K562 (cell line): ENCODE measurements around the gene MSL2. TPM values are rescaled to one million over a fixed set of nuclear protein-coding genes. Genes with fewer than 3 reads are reported as not detected.
"Not testable (repeated sequence)": the region's sequence is repeated elsewhere in the genome, so short reads cannot be mapped to it uniquely, and the experiment has no call there.

Source experiments
- ATAC-seq: fragments of 200-7000 bp; cut with Tn5 transposase; 3 replicates; pipeline ENCODE4 v1.9.1; 2020; ENCODE audit warnings: moderate library complexity
- BruUV-seq: library from RNA; stranded (reverse); fragments of 400-500 nt; replicated peaks from 2 replicates; lab custom pipeline; 2021; lab: Mats Ljungman, UMichigan
- CTCF ChIA-PET: fragments of 300-600 bp; formaldehyde crosslinking; extraction: SDS; loops from one replicate; lab custom pipeline; 2021; ENCODE audit warnings: low intra/inter-chr PET ratio; lab: Yijun Ruan, JAX
- POLR2A ChIA-PET: fragments of 300-600, 350-650 bp; sonication (Branson Sonifier 250); formaldehyde crosslinking; extraction: SDS; loops from one replicate; lab custom pipeline; 2021; ENCODE audit warnings: antibody characterized with exemption, inconsistent platforms; lab: Yijun Ruan, JAX
- DNase-seq, 4 experiments: peaks; one replicate each; pipeline versions ENCODE4 v3.0.0 to v3.0.0-alpha.2; 2011 to 2018; ENCODE audit warnings: low spot score in 3 of 4, mixed read lengths in 3 of 4; ENCODE audit errors: extremely low read depth in 1 of 4
- FAIRE-seq: peaks from 2 replicates; lab custom pipeline; 2011; peaks lifted over from hg19 to GRCh38; lab: Jason Lieb, UNC
- H2AFZ ChIP-seq: 2 replicates; pipeline ENCODE4 v1.6.0; 2011; ENCODE audit warnings: low read depth, low read length, control low read depth, inconsistent platforms
- H3K27ac ChIP-seq: fragments of 200-600 bp; 3 replicates; pipeline ENCODE4 v1.8.0; 2011; ENCODE audit warnings: low read depth, mild to moderate bottlenecking, control low read depth, inconsistent platforms, low read length, moderate library complexity, mixed read lengths; ENCODE audit errors: extremely low read depth
- H3K27me3 ChIP-seq, 2 experiments: fragments of 300-600 bp in 1 of 2; 2 replicates in 1 of 2; 3 replicates in 1 of 2; pipeline versions ENCODE4 v1.6.0 to v1.8.0; 2011; ENCODE audit warnings: inconsistent platforms in 2 of 2, low read length in 2 of 2, mild to moderate bottlenecking in 1 of 2, mixed read lengths in 1 of 2, moderate library complexity in 1 of 2; ENCODE audit not compliant: control insufficient read depth in 2 of 2, insufficient read depth in 2 of 2
- H3K36me3 ChIP-seq: fragments of 300-600 bp; 3 replicates; pipeline ENCODE4 v1.8.0; 2011; ENCODE audit warnings: mild to moderate bottlenecking, low read length, inconsistent platforms; ENCODE audit not compliant: control insufficient read depth, insufficient read depth
- H3K4me1 ChIP-seq, 2 experiments: fragments of 200-600 bp in 1 of 2; replicated peaks in 1 of 2; 2 replicates in 1 of 2; 3 replicates in 1 of 2; pipeline versions ENCODE4 v1.5.1 to v1.8.0; 2011; ENCODE audit warnings: inconsistent platforms in 2 of 2, low read length in 2 of 2, mild to moderate bottlenecking in 1 of 2, mixed read lengths in 1 of 2, moderate library complexity in 1 of 2; ENCODE audit not compliant: control insufficient read depth in 2 of 2, insufficient read depth in 2 of 2
- H3K4me2 ChIP-seq: 2 replicates; pipeline ENCODE4 v1.6.1; 2011; ENCODE audit warnings: low read length, control low read depth, inconsistent platforms, mixed read lengths; ENCODE audit not compliant: insufficient read depth
- H3K4me3 ChIP-seq: fragments of 200-600 bp; sonication (generic), shearing (Covaris generic); 2 replicates; pipeline ENCODE4 v1.5.1; 2016; ENCODE audit warnings: control low read depth, inconsistent platforms
- H3K79me2 ChIP-seq: fragments of 200-600 bp; 3 replicates; pipeline ENCODE4 v1.8.0; 2011; ENCODE audit warnings: low read length, inconsistent platforms; ENCODE audit not compliant: control insufficient read depth, insufficient read depth
- H3K9ac ChIP-seq, 2 experiments: 2 replicates each; pipeline versions ENCODE4 v1.6.0 to v1.6.1; 2011; ENCODE audit warnings: low read depth in 2 of 2, low read length in 2 of 2, control low read depth in 1 of 2, inconsistent platforms in 1 of 2, mild to moderate bottlenecking in 1 of 2, mixed read lengths in 1 of 2; ENCODE audit not compliant: insufficient read depth in 1 of 2
- H3K9me1 ChIP-seq: one replicate; pipeline ENCODE4 v1.6.0; 2011; ENCODE audit warnings: inconsistent platforms, mild to moderate bottlenecking, low read length, moderate library complexity; ENCODE audit not compliant: control insufficient read depth, insufficient read depth
- H3K9me3 ChIP-seq: replicated peaks from 2 replicates; pipeline ENCODE4 v1.5.1; 2011; ENCODE audit warnings: low read depth, low read length, inconsistent platforms; ENCODE audit not compliant: control insufficient read depth, insufficient read depth
- H4K20me1 ChIP-seq: replicated peaks from 2 replicates; pipeline ENCODE4 v1.6.1; 2011; ENCODE audit warnings: low read length, inconsistent platforms, mixed read lengths; ENCODE audit not compliant: control insufficient read depth, insufficient read depth
- C11orf30 ChIP-seq: fragments of 450-650 bp; IDR thresholded peaks from 2 replicates; pipeline ENCODE4 v1.6.1; 2016; ENCODE audit warnings: low read depth, mild to moderate bottlenecking
- HLTF ChIP-seq: fragments of 450-650 bp; IDR thresholded peaks from 2 replicates; pipeline ENCODE4 v1.6.1; 2016
- MAFG ChIP-seq: fragments of 450-650 bp; conservative IDR thresholded peaks from 2 replicates; pipeline ENCODE4 v1.6.1; 2016; ENCODE audit warnings: missing genetic modification characterization, missing compliant biosample characterization
- PRDM10 ChIP-seq: fragments of 450-650 bp; IDR thresholded peaks from 2 replicates; pipeline ENCODE4 v1.6.1; 2018; ENCODE audit not compliant: partially characterized antibody
- ZNF316 ChIP-seq: fragments of 450-650 bp; IDR thresholded peaks from 2 replicates; pipeline ENCODE4 v1.6.1; 2016
- ZNF644 ChIP-seq: fragments of 200-800 bp; sonication (Bioruptor generic); IDR thresholded peaks from 2 replicates; pipeline ENCODE4 v1.6.1; 2016; ENCODE audit warnings: low read depth, missing genetic modification characterization, missing compliant biosample characterization
- ZNF780A ChIP-seq: fragments of 250-450 bp; sonication (Bioruptor Pico); IDR thresholded peaks from 2 replicates; pipeline ENCODE4 v1.5.0; 2021; ENCODE audit warnings: mild to moderate bottlenecking
- WGBS: fragments of 100-300 bp; shearing (Covaris generic); methylation state at CpG from one replicate; pipeline ENCODE4 v1.1.6; 2016; ENCODE audit warnings: low coverage, mixed read lengths; ENCODE audit not compliant: insufficient coverage; ENCODE audit errors: missing lambda C conversion rate; 5-methylcytosine and 5-hydroxymethylcytosine counted together
- in situ Hi-C: fragments of 300-500 bp; cut with MboI; formaldehyde crosslinking; loops from 4 replicates; pipeline ENCODE4 v1.15.0; 2018; ENCODE audit warnings: inconsistent platforms, mixed read lengths
- intact Hi-C: fragments of 100-400 bp; cut with micrococcal nuclease; formaldehyde crosslinking; loops from 2 replicates; pipeline ENCODE4 v1.14.2; 2022
- polyA plus RNA-seq, 8 experiments: library from polyadenylated mRNA; depleted of rRNA in 4 of 8; stranded (reverse) in 5 of 8; unstranded in 3 of 8; fragments of >200 nt; fragmentation: Nextera tagmentation in 2 of 8; fragmentation: Illumina TruSeq in 1 of 8; extraction: Ambion mirVana in 2 of 8; extraction: Trizol in 1 of 8; gene quantifications; 2 replicates each; pipeline versions ENCODE4 v1.2.1 to v1.2.3, GENCODE V29; 2011 to 2014; ENCODE audit warnings: inconsistent platforms in 1 of 8, missing spikeins in 1 of 8
- total RNA-seq, 7 experiments: library from RNA; depleted of rRNA in 6 of 7; stranded (reverse); fragments of >200 nt in 6 of 7; fragmentation: Illumina TruSeq in 2 of 7; extraction: Trizol in 2 of 7; gene quantifications; 2 replicates each; pipeline versions ENCODE4 v1.2.1 to v1.2.3, GENCODE V29; 2011 to 2021; ENCODE audit warnings: low replicate concordance in 1 of 7

Gene MSL2
- total and polyA plus RNA-seq, 9 of the 15 experiments (the other 6 are each of a cell fraction or from before 2014, with no cell fraction given), result 1.9 to 19.9 (median 9.1) TPM

GRCh38 chr3:136119332-136119731 lies 76.8 kb downstream of the MSL2 start:
- H4K20me1 ChIP-seq, BruUV-seq, POLR2A ChIA-PET, H3K4me1 ChIP-seq, H3K4me2 ChIP-seq, FAIRE-seq, H3K9me3 ChIP-seq, H3K4me3 ChIP-seq, H3K36me3 ChIP-seq, CTCF ChIA-PET, H2AFZ ChIP-seq, H3K27me3 ChIP-seq, H3K79me2 ChIP-seq, DNase-seq, intact Hi-C loops, in situ Hi-C loops, H3K9me1 ChIP-seq, ATAC-seq, H3K27ac ChIP-seq, H3K9ac ChIP-seq: not testable (repeated sequence)
- 88% methylated on average over 1 of the region's 1 CpG for WGBS
- TF ChIP-seq ZNF316 (peak; percentile 77), MAFG (tag) (0 out of 2 replicates have a peak, but pooled peaks have one; percentile 17), C11orf30 (peak; percentile 52)

DNA sequence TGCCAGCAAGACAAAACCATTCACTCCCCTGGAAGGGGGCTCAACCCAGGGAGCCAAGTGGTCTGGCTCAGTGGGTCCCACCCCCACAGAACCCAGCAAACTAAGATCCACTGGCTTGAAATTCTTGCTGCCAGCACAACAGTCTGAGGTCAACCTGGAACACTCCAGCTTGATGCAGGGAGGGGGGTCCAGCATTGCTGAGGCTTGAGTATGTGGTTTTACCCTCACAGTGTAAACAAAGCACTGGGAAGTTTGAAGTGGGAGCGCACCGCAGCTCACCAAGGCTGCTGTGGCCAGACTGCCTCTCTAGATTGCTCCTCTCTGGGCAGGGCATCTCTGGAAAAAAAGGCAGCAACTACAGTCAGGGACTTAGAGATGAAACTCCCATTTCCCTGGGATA lies 81.7 kb downstream of the MSL2 start:
- Histone ChIP-seq H3K9me3 (no peaks in the 10 kb centered on the region), H3K4me2 (no peak overlapping the region), H3K79me2 (no peaks in the 10 kb centered on the region), H2AFZ (no peak overlapping the region), H3K9ac (no peak overlapping the region), H3K4me3 (no peak overlapping the region), H3K4me1 (no peaks in the 10 kb centered on the region), H3K9me1 (no peaks in the 10 kb centered on the region), H4K20me1 (no peaks in the 10 kb centered on the region), H3K27ac (no peak overlapping the region), H3K27me3 (no peaks in the 10 kb centered on the region), H3K36me3 (no peaks in the 10 kb centered on the region)
- DNase-seq (no peak), ATAC-seq (no peak), FAIRE-seq (no peak)
- BruUV-seq, result no TSS peak
- no peak for TF ChIP-seq HLTF
- no peak for TF ChIP-seq ZNF644 (tag)
- TF ChIP-seq ZNF780A (CRISPR knock-in tag), result no peak
- TF ChIP-seq PRDM10, result peak; percentile 11
- CTCF ChIA-PET, result no interaction called here
- intact Hi-C loops, result no loop called here
- POLR2A ChIA-PET, result interaction anchor here (0.7 kb wide), 1 partner anchor 9 kb away, joined by 3 read pairs; no protein-coding TSS in a partner anchor
- in situ Hi-C loops, result no loop called here
- 45% methylated on average over 2 of the region's 2 CpGs for WGBS
